ENCODE results near the gene AQP11.

DNA sequence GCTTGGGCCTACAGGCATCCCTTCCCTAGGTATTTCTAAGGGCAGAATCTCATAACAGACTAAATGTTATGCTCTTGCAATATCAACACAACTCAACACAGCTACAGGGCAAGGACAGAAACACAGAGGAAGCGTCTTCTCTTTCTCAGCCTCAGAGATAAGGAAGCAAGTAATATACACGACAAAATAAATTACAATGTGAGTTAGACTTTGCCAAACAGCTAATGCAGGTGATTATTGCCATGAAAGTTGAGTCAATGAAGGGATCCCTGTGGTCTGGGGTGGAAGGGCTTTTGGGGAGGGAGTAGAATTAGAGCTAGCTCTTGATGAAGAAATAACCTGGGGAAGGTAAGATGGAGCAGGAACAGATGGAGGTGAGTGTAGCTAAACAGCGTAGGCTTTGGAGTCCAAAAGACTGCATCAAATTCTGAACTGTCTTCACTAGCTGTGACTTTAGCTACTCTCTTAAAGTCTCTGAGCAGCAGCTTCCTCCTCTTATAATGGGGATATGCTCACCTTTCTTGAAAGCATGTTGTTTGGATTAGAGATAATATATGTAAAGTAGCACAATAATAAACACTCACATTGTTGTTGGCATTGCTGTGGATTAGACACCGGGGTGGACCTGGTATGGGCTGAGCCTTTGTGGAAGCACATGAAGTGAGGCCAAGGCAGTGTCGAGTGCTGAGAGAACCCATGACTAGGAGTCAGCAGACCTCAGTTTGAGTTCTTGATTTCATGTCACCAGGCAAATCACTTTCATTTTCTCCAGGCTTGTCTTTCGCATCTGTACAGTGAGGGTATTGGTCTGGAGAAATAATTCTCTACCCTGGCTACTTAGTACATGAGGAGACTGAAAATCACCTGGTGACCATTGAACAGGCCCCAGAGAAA lies 41.0 kb upstream of the AQP11 start:
- TF ChIP-seq SIN3A (IDR thresholded peaks at IDR 0.05; ENCODE audit: low read depth) (no peak), MAX (IDR thresholded peaks at IDR 0.05) (no peak), EZH2phosphoT487 (IDR thresholded peaks at IDR 0.05; ENCODE audit: borderline replicate concordance) (no peak), EZH2 (IDR thresholded peaks at IDR 0.05) (no peak), CTCF (IDR thresholded peaks at IDR 0.05 in 2 of 3, conservative IDR thresholded peaks at IDR 0.05 in 1 of 3; ENCODE audit: borderline replicate concordance in 1 of 3, insufficient read depth in 1 of 3, low read depth in 2 of 3, low read length in 2 of 3) (no peak; a peak in 1 of 6 replicates), JUND (IDR thresholded peaks at IDR 0.05) (no peak), ZFX (IDR thresholded peaks at IDR 0.05) (no peak)
